GM12801 (cell line): Measurements from ENCODE around the gene ATAD1.

ENCODE experiments used
- TF ChIP-seq, protein P1 (sequence below): IDR thresholded peaks from one replicate; pipeline ENCODE4 v1.5.1; 2011; ENCODE audit warnings: control low read depth; ENCODE audit not compliant: insufficient read length; ENCODE audit errors: extremely low read depth

ATAD1 gene

DNA sequence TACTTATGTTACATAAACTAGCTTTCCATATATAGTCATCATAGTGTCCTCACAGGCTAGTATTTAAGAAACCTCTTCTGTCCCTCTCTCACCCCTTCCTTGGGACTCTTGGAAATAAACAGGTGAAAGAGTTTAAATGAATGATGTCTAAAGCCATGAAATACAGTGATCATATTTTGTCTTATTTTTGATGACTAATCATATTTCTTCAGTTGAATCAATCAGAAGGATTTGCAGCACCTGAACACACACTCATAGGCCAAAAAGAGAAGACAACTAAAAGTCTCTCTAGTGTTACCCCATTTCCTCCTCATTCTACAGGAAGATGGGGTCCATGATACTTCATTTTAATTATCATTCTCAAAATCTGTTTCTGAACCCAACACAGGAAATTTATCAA, 8.6 kb upstream of the ATAD1 start:
- TF ChIP-seq, protein P1, sequence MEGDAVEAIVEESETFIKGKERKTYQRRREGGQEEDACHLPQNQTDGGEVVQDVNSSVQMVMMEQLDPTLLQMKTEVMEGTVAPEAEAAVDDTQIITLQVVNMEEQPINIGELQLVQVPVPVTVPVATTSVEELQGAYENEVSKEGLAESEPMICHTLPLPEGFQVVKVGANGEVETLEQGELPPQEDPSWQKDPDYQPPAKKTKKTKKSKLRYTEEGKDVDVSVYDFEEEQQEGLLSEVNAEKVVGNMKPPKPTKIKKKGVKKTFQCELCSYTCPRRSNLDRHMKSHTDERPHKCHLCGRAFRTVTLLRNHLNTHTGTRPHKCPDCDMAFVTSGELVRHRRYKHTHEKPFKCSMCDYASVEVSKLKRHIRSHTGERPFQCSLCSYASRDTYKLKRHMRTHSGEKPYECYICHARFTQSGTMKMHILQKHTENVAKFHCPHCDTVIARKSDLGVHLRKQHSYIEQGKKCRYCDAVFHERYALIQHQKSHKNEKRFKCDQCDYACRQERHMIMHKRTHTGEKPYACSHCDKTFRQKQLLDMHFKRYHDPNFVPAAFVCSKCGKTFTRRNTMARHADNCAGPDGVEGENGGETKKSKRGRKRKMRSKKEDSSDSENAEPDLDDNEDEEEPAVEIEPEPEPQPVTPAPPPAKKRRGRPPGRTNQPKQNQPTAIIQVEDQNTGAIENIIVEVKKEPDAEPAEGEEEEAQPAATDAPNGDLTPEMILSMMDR = no peak

DNA sequence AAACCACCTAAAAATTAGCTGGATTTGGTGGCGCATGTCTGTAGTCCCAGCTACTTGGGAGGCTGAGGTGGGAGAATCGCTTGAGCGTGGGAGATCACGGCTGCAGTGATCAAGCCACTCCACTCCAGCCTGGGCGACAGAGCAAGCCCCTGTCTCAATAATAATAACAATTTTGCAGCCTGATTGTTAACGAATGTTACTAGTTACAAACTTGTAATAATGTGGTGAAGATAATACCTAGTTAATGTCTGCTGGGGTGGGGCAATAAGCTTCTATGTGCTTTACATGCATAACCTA, 1.2 kb upstream of the ATAD1 start:
- TF ChIP-seq, protein P1 = no peak

DNA sequence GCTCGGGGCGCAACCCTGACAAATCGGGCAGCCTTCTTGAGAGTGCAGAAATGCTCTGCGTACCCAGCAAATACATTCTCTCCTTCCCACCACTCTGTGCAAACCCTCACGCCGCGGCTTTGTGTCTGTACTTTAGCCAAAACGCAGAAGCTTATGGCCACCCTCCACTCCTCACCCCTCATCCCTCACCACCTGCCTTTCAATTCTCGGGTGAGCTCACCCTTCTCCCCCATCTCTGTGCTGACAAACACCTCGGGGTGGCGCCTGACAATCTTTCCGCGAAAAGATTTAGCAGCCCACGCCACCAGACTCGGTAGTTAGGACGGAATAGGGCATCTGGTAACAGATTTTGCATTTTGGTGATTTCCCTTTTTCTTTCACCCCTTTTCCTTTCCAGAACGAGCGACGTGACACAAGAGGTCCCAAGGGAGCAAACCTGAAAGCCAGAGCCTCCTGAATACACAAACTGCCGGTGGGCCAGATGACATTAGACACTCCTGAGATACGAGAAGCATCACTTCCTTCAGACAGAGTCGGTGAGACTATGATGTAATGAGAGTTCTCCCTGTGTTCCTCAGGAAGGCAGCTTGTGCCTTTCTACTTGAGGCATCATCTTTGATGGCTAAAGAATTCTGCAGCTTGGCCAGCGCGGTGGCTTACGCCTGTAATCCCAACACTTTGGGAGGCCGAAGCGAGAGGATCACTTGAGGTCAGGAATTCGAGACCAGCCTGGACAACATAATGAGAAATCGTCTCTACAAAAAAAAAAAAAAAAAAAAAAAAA, 671 bp upstream of the ATAD1 start:
- TF ChIP-seq, protein P1 = no peak

DNA sequence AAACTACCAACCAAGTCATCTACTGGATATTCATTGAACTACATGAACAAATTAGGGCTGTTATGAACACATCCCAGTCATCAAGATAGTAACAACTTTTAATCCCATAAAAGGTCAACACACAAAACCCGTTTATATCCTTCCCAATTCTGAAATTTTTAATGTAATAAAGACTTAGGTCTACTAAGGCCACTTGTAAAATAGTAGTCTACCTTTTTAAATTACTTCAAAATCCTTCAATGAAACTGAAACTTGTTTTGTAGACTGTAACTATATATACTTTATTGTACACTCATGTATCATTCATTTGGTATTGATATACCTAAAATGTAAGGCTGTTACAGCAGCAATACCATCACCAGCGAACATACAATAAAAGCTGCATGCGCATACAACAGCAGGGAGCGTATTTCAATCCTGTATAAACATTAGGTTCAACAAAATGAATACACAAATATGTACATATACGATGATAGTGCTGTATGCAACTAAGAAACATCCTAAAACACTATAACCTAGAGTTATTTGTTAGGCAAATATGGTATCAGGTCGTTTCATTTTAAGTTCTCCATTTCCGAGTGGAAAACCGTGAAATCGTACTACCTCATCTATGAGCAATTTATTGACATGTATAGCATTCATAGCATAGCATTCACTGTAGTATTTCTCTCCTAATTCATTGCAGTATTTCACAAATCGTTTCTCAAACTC, 973 bp downstream of the ATAD1 start:
- TF ChIP-seq, protein P1 = no peak

DNA sequence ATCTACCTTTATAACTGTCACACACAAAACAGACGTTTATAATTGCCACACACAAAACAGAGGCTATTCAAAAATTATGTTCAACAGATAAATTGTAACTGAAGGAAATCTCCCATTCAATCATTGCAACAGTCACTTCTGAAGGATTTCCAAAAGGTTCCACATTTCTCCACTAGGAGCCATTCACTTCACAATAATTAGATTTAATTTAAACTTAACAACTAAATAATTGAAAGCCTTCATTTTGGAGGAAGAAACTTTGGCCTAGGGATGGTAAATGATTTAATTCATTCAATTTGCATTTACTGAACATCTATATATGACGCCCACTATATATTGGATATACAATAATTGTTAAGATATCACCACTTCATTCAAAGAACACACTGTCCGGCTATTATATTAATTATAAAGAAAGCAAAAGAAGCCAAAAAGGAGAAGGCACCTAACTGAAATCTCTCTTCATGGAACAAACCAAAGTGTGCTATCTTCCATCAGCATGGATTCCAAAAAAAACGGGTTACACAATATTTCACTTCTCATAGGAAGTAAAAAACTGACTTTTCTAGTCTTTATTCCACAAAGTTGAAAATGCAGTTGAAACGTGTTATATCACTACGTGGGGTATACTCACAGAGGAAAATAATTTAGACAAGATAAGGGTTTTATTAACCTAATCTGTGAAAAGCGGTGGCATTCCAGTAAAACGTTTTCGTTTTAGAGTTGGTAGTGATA, 1.7 kb downstream of the ATAD1 start:
- TF ChIP-seq, protein P1 = no peak

DNA sequence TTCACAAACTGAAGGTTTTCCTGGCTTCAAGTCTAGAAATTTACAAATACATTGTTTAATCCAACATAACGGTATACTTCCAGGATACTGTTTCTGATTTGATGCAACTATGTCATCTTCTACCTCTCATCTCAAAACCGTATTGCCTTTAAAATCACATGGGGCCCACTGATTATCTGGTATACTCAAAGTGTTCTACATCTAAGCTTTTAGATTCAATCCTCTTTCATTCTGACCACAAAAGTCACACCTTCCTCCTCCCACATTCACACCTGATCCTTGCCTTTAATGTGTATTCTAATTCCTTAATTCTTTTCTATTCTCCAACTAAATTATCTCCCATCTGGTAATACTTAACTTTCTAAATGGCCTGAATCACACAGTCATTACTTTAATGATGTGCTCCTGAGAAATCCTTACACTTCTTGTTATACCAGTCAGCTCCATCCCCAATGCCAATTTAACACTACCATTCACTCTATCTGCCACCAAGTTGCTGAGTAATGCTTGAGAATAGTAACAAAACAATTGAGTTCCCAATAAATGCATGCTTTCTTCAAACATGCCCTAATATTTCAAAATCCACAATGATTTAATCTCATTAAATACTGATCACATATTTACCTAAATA, 13.0 kb downstream of the ATAD1 start:
- TF ChIP-seq, protein P1 = no peak

DNA sequence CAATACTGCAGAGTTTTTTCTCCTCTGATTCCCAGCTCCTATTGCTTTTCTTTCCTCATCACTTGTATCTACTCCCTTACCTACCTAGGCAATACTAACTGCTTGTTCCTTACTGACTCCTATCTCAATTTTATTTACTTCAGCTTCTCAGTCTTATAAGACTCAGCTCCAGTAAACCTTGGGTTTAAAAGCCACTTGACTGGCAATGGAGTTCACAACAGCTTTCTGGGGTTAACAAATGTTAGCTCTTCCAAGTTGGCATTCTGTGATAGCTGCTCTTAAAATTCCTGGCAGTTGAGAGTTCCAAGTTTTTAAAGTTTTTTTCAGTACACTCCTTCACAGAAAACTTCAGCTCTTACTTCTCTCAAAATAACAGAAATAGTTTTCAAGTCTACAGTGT, 14.2 kb downstream of the ATAD1 start:
- TF ChIP-seq, protein P1 = no peak
